Mesodermal cell (in vitro differentiated cells): Measurements from ENCODE around the gene CAPN8.

ENCODE experiments used
- H3K27ac ChIP-seq: 2 replicates; pipeline ENCODE4 v1.7.0; 2013; ENCODE audit warnings: mild to moderate bottlenecking, low read depth, low read length, moderate library complexity; ENCODE audit not compliant: severe bottlenecking
- H3K36me3 ChIP-seq: 2 replicates; pipeline ENCODE4 v1.7.1; 2013; ENCODE audit warnings: mild to moderate bottlenecking, low read length, moderate library complexity; ENCODE audit not compliant: control insufficient read depth, insufficient read depth
- H3K4me1 ChIP-seq: one replicate; pipeline ENCODE4 v1.7.1; 2013; ENCODE audit warnings: mild to moderate bottlenecking, low read length; ENCODE audit not compliant: insufficient read depth, control insufficient read depth, poor library complexity, severe bottlenecking
- H3K4me3 ChIP-seq: 2 replicates; pipeline ENCODE4 v1.7.0; 2013; ENCODE audit warnings: low read length, control low read depth, mild to moderate bottlenecking; ENCODE audit not compliant: insufficient read depth, poor library complexity, severe bottlenecking; ENCODE audit errors: extremely low read depth
- H3K9me3 ChIP-seq: 2 replicates; pipeline ENCODE4 v1.7.1; 2013; ENCODE audit warnings: mild to moderate bottlenecking, low read length, moderate library complexity; ENCODE audit not compliant: control insufficient read depth
- WGBS, 2 experiments: methylation state at CpG; one replicate each; pipeline ENCODE4 v1.1.5; 2013; ENCODE audit warnings: missing lambda C conversion rate in 2 of 2; ENCODE audit not compliant: insufficient coverage in 2 of 2; 5-methylcytosine and 5-hydroxymethylcytosine counted together

Gene CAPN8

DNA sequence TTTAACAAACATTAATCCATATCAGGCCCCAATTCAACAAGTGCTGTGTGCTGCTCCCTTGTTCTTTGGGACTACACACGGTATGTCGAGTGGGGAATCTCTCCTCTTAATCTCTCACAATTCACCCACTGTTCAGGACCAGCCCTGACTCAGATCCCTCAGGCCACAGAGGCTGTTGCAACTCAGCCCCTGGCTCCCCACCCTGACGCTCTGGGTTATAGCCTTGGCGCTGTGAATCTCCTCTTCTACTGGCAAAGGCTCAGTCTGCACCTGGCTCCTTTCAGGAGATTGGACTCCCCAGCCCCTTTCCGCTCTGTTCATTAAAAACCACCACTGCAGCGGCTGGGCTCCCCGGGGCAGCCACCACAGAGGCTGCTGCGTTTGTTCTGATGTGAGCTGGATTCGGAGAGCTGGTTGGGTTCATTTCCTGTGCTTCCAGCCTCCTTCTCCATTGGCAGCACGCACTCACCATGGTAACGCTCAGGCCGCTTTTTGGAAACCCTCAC, 13.0 kb downstream of the CAPN8 start:
- Histone ChIP-seq H3K4me3 (no peak overlapping the region), H3K9me3 (no peaks in the 10 kb centered on the region), H3K4me1 (peaks cover 12% of the 10 kb centered on the region), H3K36me3 (no peaks in the 10 kb centered on the region), H3K27ac (no peak overlapping the region)
- 64 to 84% methylated on average over 5 to 11 of the region's 12 CpGs for WGBS, 2 experiments

DNA sequence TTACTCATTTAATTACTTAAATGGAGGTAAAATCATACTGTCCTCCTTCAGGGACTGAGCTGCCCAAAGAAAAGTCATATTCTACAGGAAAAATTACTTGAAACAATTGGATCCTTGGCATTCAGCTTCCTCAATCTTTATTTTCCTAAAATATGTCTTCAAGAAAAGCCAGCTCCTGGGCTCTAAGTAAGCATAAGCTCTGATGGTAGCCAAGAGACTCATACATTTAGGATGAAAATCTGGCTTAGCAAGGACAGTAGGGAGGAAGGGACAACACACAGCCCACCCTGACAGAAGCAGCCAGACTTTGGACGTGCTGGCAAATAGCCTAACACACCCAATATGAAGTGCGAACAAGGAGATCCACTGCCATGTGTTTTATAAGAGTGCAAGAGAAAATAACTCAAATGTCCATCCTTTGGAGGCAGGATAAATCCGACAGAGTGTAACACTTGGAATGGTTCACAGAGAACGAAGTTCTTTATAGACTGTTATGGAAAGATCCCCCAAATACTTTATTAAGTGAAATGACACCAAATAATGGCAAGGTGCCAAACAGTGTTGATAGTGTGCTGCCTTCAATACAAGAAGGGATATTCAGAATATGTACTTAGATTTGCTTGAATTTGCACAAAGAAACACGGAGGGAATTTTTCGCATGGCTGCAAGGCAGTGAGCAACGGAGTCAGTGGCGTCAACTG, 14.1 kb downstream of the CAPN8 start:
- no peak overlapping the region for H3K4me3 ChIP-seq
- H3K27ac ChIP-seq, result no peak overlapping the region
- H3K9me3 ChIP-seq, result no peaks in the 10 kb centered on the region
- H3K4me1 ChIP-seq, result peaks cover 12% of the 10 kb centered on the region
- WGBS, 2 experiments, result 91 to 97% methylated on average over 5 to 6 of the region's 8 CpGs
- H3K36me3 ChIP-seq, result no peaks in the 10 kb centered on the region

DNA sequence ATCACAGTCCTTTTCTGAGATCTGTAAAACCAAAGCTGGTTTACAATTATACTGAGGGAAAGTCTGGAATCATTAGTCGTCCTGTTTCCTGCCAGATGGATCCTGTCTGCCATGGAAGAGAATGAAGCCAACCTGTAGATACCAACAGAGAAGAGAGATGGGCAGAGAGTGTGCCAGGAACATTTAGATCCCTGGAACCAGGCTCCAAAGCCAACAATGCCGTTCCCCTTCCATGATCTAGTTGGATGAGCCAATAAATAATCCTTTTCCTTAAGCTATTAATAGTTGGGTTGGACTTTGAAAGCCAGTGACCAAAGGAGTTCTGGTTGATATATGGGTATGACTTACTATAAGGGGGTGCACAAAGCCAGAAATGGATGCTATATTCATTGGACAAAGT, 15.0 kb downstream of the CAPN8 start:
- Histone ChIP-seq H3K4me1 (peaks cover 9% of the 10 kb centered on the region), H3K27ac (no peak overlapping the region), H3K36me3 (no peaks in the 10 kb centered on the region), H3K4me3 (no peak overlapping the region), H3K9me3 (no peaks in the 10 kb centered on the region)
- 82 to 89% methylated on average over 1 to 2 of the region's 2 CpGs for WGBS, 2 experiments

DNA sequence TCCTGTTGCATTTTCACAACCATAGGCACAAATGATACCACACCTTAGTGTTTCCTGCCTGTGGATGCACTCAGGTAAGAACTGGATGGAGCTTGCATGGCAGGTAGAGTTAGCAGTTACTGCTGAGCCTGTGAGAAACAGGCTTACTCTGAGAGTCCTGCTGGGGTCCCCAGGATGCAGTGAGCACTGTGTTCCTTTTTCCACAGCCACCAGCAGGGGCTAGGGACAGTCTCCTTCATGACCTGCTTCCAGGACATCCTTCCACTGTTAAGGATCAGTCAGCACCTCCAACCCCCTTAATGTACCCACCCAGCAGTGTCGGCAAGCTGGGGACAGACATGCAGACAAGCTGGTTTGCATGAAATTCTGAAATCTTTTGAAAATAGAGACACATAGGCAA, 16.3 kb downstream of the CAPN8 start:
- WGBS, 2 experiments, result no CpG with 5 or more reads among the region's 1 CpG
- H3K9me3 ChIP-seq, result no peaks in the 10 kb centered on the region
- no peaks in the 10 kb centered on the region for H3K36me3 ChIP-seq
- H3K4me1 ChIP-seq, result peaks cover 5% of the 10 kb centered on the region
- no peak overlapping the region for H3K27ac ChIP-seq
- H3K4me3 ChIP-seq, result no peak overlapping the region

DNA sequence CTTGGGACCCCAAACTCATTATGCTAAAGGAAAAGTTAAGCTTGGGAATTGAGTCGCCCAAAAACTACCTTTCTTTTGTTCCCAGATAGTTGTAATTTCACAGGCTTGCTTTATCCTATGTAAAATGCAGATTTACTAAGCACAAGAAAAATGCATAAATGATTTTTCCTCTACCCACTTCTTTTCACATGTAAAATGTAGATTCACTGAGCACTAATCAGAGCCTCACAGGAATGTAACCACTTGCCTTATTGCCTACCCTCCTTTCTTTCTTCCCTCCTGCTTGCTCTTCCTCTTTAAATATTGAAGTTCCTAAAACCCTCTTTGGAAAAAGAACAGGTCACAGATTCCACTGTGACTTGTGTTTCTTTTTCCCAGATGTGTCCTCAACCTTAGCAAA, 18.3 kb downstream of the CAPN8 start:
- Histone ChIP-seq H3K9me3 (no peaks in the 10 kb centered on the region), H3K36me3 (no peaks in the 10 kb centered on the region), H3K4me3 (no peak overlapping the region), H3K27ac (no peak overlapping the region), H3K4me1 (peaks cover under 1% of the 10 kb centered on the region)
- no CpG with 5 or more reads among the region's 1 CpG for WGBS, 2 experiments

DNA sequence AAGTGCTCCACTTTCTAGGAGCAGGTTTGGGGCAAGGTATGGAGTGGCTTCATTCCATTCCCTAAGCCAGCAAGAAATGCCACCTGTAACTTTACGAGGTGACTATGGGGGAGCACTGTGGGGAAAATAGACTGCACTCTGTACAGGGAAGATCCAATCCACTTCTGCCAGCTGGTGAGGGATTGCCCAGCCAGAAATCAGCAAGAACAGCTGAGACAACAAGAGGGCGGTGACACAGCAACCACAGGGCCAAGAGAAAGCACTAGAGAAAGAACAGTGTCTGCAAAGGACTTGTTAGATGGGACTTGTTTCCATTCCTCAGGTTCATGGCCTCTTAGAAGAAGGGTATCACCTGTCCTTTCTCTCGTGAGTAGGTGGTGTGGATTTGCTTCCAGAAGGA, 19.6 kb downstream of the CAPN8 start:
- WGBS, 2 experiments, result 87% methylated on average over 2 to 3 of the region's 3 CpGs
- H3K4me3 ChIP-seq, result no peak overlapping the region
- H3K27ac ChIP-seq, result no peak overlapping the region
- no peaks in the 10 kb centered on the region for H3K4me1 ChIP-seq
- H3K9me3 ChIP-seq, result no peaks in the 10 kb centered on the region
- H3K36me3 ChIP-seq, result no peaks in the 10 kb centered on the region

DNA sequence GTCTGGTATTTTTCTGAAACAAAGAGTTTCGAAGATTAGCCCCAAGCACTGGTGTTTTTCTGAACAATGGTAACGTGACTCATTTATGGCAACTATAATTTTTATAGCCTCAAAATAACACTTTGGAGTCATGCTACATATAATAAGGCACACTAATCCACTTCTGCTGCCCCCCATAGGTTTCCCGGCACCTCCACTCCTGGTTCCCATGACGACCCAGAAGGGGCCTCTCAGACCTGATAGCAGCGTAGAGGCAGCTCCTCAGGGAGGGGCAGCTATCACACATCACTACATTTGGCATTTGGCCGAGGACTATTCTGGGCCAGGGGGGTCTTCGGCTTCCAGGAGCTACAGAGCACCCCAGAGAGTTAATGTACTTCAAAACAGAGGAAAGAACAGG, 23.3 kb downstream of the CAPN8 start:
- Histone ChIP-seq H3K9me3 (no peaks in the 10 kb centered on the region), H3K36me3 (no peaks in the 10 kb centered on the region), H3K4me3 (no peak overlapping the region), H3K27ac (no peak overlapping the region), H3K4me1 (no peaks in the 10 kb centered on the region)
- 92 to 100% methylated on average over 3 to 4 of the region's 7 CpGs for WGBS, 2 experiments

DNA sequence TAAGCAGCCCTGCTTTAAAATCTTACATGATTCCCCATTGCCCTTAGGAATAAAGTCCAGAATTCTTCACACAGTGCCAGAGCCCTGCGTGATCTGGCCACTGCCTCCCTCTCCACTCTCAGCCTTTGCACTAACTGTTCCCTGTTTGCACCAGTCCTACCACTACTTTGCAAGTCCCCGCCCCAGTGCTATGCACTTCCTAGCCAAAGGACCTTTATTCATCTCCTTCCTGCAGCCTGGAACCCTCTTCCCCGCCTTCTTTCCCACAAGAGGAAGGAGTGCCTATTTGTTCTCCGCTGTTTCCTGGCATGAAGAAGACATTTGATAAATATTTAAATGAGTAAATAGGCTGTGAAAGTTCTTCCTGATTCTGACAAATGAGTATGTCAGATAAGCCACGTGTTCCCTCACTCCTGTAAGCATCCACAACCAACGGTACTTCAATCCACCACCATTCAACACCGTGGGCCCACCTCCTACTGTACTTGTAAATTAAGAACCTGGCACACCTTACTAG, 23.9 kb downstream of the CAPN8 start:
- H3K4me1 ChIP-seq, result no peaks in the 10 kb centered on the region
- no peak overlapping the region for H3K27ac ChIP-seq
- H3K4me3 ChIP-seq, result no peak overlapping the region
- H3K36me3 ChIP-seq, result no peaks in the 10 kb centered on the region
- no peaks in the 10 kb centered on the region for H3K9me3 ChIP-seq
- WGBS, 2 experiments, result 96 to 100% methylated on average over 2 of the region's 7 CpGs

DNA sequence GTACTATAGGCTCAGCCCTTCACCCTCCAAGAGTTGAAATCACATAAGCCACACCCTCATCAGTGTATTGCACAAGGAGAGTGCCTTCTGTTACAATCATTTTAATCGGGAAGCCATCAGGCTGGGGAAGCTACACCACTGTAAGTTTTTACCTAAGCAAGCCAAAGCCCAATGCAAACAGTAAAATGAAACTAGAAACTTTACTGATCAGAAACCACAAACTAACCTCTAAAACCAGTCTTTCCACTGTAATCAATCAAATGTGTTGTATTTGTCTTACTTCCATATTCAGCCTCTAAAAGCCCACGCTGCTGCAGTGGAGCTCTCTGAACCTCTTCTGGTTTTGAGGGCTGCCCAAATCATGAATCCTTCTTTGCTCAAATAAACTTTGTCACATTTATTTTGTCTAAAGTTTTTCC, 26.2 kb downstream of the CAPN8 start:
- H3K36me3 ChIP-seq, result no peaks in the 10 kb centered on the region
- H3K9me3 ChIP-seq, result no peaks in the 10 kb centered on the region
- no peak overlapping the region for H3K4me3 ChIP-seq
- H3K27ac ChIP-seq, result no peak overlapping the region
- WGBS, 2 experiments, result 88 to 100% methylated on average over 2 of the region's 2 CpGs
- H3K4me1 ChIP-seq, result no peaks in the 10 kb centered on the region

DNA sequence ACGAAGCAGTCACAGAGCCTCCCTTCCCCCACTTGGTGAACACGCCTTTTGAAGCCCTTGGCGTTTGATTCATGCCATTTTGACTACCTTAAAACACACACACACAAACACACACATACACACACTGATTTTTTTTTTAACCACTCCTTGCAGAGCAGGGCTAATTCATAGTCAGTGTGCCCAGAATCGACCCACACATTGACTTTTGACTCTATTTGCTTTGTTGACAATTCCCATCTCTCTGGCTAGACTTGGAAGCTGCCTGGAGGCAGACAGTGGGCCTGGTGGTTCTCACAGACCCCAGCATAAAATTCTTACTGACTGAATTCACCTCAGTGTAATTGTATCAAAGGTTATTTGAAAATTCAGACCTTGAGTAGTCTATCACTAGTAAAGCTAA, 30.3 kb downstream of the CAPN8 start:
- no peaks in the 10 kb centered on the region for H3K4me1 ChIP-seq
- H3K36me3 ChIP-seq, result no peaks in the 10 kb centered on the region
- no peak overlapping the region for H3K4me3 ChIP-seq
- no peaks in the 10 kb centered on the region for H3K9me3 ChIP-seq
- WGBS, 2 experiments, result 76 to 91% methylated on average over 4 of the region's 4 CpGs
- H3K27ac ChIP-seq, result no peak overlapping the region

DNA sequence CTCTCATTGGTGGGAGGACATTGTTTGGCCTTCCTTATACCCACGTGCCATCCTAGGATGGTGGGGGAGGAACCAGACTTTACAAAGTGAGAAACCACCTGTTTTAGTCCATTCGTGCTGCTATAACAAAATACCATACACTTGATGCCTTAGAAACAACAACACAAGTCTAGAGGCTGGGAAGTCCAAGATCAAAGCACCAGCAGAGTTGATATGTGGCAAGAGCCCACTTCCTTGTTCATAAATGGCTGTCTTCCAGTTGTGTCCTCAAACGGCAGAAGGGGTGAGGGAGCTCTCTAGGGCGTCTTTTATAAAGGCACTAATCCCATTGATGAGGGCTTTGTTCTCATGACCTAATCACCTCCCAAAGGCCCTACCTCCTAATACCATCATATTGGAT, 31.1 kb downstream of the CAPN8 start:
- Histone ChIP-seq H3K4me3 (no peak overlapping the region), H3K4me1 (no peaks in the 10 kb centered on the region), H3K27ac (no peak overlapping the region), H3K36me3 (no peaks in the 10 kb centered on the region), H3K9me3 (no peaks in the 10 kb centered on the region)
- WGBS, 2 experiments, result 83% methylated on average over 2 of the region's 4 CpGs; no CpG with 5 or more reads in 1 of the 2 experiments
